Common myeloid progenitor, CD34-positive (primary cell): Measurements from ENCODE around the gene P2RY13.
A peak's percentile ranks its signal among the peaks of the same experiment; 100 is the strongest.

Source experiments
- CTCF ChIA-PET: fragments of 350-600 bp; sonication (Branson Sonifier 250); formaldehyde crosslinking; loops from one replicate; lab custom pipeline; 2021; ENCODE audit warnings: antibody characterized with exemption; lab: Charles Lee
- POLR2A ChIA-PET: fragments of 350-600 bp; sonication (Branson Sonifier 250); formaldehyde crosslinking; loops from one replicate; lab custom pipeline; 2021; ENCODE audit warnings: antibody characterized with exemption; lab: Charles Lee
- DNase-seq, 3 donors: peaks; one replicate each; pipeline versions ENCODE4 v3.0.0 to v3.0.0-alpha.2; 2013
- H3K27ac ChIP-seq, 2 experiments: 1 replicate in 1 of 2; 2 replicates in 1 of 2; pipeline ENCODE4 v1.7.0; 2013; ENCODE audit warnings: inconsistent platforms in 2 of 2, low read length in 2 of 2, mild to moderate bottlenecking in 2 of 2, low read depth in 1 of 2, moderate library complexity in 1 of 2; ENCODE audit not compliant: severe bottlenecking in 2 of 2, insufficient read depth in 1 of 2, poor library complexity in 1 of 2
- H3K27me3 ChIP-seq, 5 experiments: replicated peaks in 2 of 5; 1 replicate in 3 of 5; 2 replicates in 2 of 5; pipeline versions ENCODE4 v1.6.1 to v1.7.0; 2013; ENCODE audit warnings: low read length in 4 of 5, mild to moderate bottlenecking in 2 of 5, moderate library complexity in 2 of 5, inconsistent platforms in 1 of 5; ENCODE audit not compliant: insufficient read depth in 5 of 5, control insufficient read depth in 4 of 5
- H3K36me3 ChIP-seq, 4 experiments: 1 replicate in 2 of 4; 2 replicates in 2 of 4; pipeline versions ENCODE4 v1.6.1 to v1.7.0; 2013; ENCODE audit warnings: low read length in 3 of 4, control low read depth in 1 of 4, mild to moderate bottlenecking in 1 of 4; ENCODE audit not compliant: control insufficient read depth in 4 of 4, insufficient read depth in 4 of 4
- H3K4me1 ChIP-seq, 4 experiments: 1 replicate in 3 of 4; 2 replicates in 1 of 4; pipeline versions ENCODE4 v1.6.1 to v1.7.1; 2013; ENCODE audit warnings: low read length in 3 of 4, mild to moderate bottlenecking in 3 of 4, control low read depth in 1 of 4, inconsistent platforms in 1 of 4, moderate library complexity in 1 of 4; ENCODE audit not compliant: control insufficient read depth in 4 of 4, insufficient read depth in 4 of 4; ENCODE audit errors: control extremely low read depth in 1 of 4
- H3K4me3 ChIP-seq, 7 experiments: 1 replicate in 4 of 7; 2 replicates in 3 of 7; pipeline versions ENCODE4 v1.5.1 to v1.7.0; 2013; ENCODE audit warnings: mild to moderate bottlenecking in 7 of 7, low read length in 6 of 7, moderate library complexity in 6 of 7, inconsistent platforms in 2 of 7, low read depth in 2 of 7, control low read depth in 1 of 7; ENCODE audit not compliant: insufficient read depth in 4 of 7, control insufficient read depth in 1 of 7; ENCODE audit errors: extremely low read depth in 1 of 7
- H3K9me3 ChIP-seq, 5 experiments: 1 replicate in 4 of 5; 2 replicates in 1 of 5; pipeline versions ENCODE4 v1.6.1 to v1.7.1; 2013; ENCODE audit warnings: low read length in 4 of 5, mild to moderate bottlenecking in 2 of 5, inconsistent platforms in 1 of 5, low read depth in 1 of 5, moderate library complexity in 1 of 5; ENCODE audit not compliant: control insufficient read depth in 4 of 5, insufficient read depth in 2 of 5; ENCODE audit errors: control extremely low read depth in 1 of 5
- whole genome bisulfite sequencing: methylation state at CpG from one replicate; pipeline ENCODE4 v1.1.5; 2013; ENCODE audit not compliant: insufficient coverage; 5-methylcytosine and 5-hydroxymethylcytosine counted together

The P2RY13 gene

DNA sequence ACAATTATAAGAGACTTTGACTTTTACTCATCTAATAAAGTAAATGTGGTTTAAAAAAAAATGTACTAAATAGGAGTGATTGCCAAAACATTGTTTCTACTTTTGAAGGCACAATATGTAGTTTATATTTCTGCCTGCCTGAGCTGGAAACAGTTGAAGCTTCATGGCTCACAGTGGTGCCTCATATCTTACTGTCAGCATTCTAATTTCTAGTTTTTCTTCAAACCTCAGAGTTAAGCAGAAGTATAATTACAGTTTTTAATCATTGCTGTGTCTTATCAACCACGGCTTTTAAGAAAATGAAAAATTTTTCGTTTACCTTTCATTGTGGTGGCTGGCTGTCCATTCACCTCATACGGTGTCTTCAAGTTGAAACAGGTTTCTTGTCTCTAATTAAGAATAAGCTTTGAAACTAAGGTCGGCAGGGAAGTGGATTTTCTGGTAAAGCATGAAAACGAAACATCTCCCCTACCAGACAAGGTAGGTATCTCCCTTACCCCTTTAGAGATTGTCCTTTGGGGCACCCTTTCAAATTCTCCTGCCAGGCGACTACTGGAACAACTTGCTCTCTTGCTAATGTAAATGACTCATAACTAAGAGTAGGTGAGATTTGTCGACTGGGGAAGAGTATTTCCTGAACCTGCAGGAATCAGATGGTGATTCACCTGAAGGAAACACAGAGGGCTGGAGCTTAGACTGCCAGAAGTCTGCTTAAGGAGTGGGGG lies 12.9 kb downstream of the P2RY13 start, which contains the start of gene GPR87:
TSS of gene GPR87 (minus strand) at position 554 of the 725 bp plus-strand sequence. CDS start 16,720 bp downstream, outside the sequence.
- ChIA-PET CTCF (interaction anchor here (1.2 kb wide), 1 partner anchor 11 kb away, joined by 3 read pairs; no protein-coding TSS in a partner anchor), POLR2A (interaction anchor here (1.0 kb wide), 1 partner anchor 99 kb away, joined by 3 read pairs; no protein-coding TSS in a partner anchor)
- H3K9me3 ChIP-seq: no peaks in the 10 kb centered on the region
- H3K27me3 ChIP-seq: no peaks in the 10 kb centered on the region
- peaks cover 0 to 10% (median 3%) of the 10 kb centered on the region in 4 experiments for H3K4me1 ChIP-seq
- WGBS: 94% methylated on average over 5 of the region's 7 CpGs
- DNase-seq: peak in 1 of 3 donors; percentile 50
- H3K36me3 ChIP-seq: peaks cover 0 to 14% (median 3%) of the 10 kb centered on the region in 4 experiments
- H3K4me3 ChIP-seq: no peak within 1 kb of the TSS
- no peak within 1 kb of the TSS for H3K27ac ChIP-seq

DNA sequence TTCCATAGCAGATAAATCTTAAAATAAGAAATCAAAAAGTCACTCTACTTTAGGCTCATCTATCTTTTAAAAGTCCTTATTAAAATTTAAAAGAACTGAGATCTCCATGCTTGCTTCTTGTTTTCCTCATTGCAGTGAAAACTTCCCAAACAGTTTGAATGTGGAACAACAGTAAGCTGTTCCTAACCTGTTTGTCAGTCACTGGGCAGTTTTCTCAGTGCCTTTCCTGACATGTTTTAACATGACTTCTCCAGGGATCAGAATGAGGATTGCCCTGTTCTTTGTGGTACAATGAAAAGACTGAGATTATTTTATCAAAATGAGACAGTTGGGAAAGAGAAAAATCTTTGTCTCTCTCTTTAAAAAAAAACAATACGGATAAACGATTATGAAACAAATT lies 13.5 kb downstream of the P2RY13 start:
- Histone ChIP-seq H3K4me3 (no peak overlapping the region), H3K27ac (no peak overlapping the region)
- POLR2A ChIA-PET: interaction anchor here (1.0 kb wide), 1 partner anchor 98 kb away, joined by 3 read pairs; no protein-coding TSS in a partner anchor

DNA sequence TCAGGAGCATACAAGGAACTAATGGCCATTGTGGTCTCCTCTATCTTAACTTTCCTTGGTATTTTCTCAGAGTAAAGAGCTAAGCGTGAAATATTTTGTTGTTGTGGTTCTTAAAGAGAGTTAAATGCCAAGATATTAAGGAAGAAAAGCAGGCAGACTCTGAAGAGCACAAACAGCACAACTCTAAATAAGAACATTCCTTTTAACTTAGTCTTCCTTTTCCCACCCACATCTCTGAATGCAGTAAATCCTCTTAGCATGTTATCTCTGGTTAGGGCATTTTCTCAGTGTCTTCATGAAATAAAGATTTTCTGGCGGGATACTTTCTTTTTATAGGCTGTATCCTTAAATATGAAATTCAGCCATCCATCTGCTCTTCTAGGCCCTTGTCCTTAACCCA lies 14.2 kb downstream of the P2RY13 start:
- Histone ChIP-seq H3K36me3 (peaks cover 0 to 11% (median 4%) of the 10 kb centered on the region in 4 experiments), H3K27me3 (no peaks in the 10 kb centered on the region), H3K9me3 (no peaks in the 10 kb centered on the region), H3K27ac (no peak overlapping the region), H3K4me3 (no peak overlapping the region), H3K4me1 (no peaks in the 10 kb centered on the region)
- POLR2A ChIA-PET: no interaction called here
- CTCF ChIA-PET: no interaction called here
- no CpG with 5 or more reads among the region's 2 CpGs for WGBS
- no peak for DNase-seq

More for the DNA sequence above, 13.5 kb downstream of the P2RY13 start:
- H3K4me1 ChIP-seq: peaks cover 0 to 4% (median 0%) of the 10 kb centered on the region in 4 experiments
- no CpG with 5 or more reads among the region's 2 CpGs for WGBS
- H3K9me3 ChIP-seq: no peaks in the 10 kb centered on the region
- H3K36me3 ChIP-seq: peaks cover 0 to 11% (median 3%) of the 10 kb centered on the region in 4 experiments
- CTCF ChIA-PET: interaction anchor here (1.2 kb wide), 1 partner anchor 12 kb away, joined by 3 read pairs; no protein-coding TSS in a partner anchor
- H3K27me3 ChIP-seq: no peaks in the 10 kb centered on the region
- no peak for DNase-seq

DNA sequence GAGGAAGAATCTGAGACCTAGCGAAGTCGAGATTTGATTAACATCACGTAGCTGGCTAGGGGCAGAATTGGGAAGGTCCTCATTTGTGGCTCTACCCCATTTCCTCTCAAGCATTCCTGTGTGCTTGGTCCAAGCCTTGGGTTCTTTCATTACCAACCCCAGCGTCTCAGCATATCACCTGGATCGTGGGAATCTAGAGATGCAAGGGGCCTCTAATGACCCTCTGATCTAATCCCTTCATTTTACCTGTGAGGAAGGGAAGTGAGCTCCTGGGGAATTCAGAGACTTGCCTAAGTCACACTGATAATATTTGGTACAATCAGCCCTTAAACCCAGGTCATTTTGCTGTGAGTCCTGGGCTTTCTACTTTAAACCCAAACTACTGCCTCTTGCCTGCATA lies 14.8 kb downstream of the P2RY13 start:
- peaks cover 0 to 11% (median 4%) of the 10 kb centered on the region in 4 experiments for H3K36me3 ChIP-seq
- no peak overlapping the region for H3K27ac ChIP-seq
- no peak overlapping the region for H3K4me3 ChIP-seq
- no peaks in the 10 kb centered on the region for H3K27me3 ChIP-seq
- no peaks in the 10 kb centered on the region for H3K9me3 ChIP-seq
- CTCF ChIA-PET: interaction anchor here (1.7 kb wide), 1 partner anchor 10 kb away, joined by 6 read pairs; no protein-coding TSS in a partner anchor
- DNase-seq: no peak
- POLR2A ChIA-PET: no interaction called here
- 93% methylated on average over 3 of the region's 5 CpGs for WGBS
- H3K4me1 ChIP-seq: no peaks in the 10 kb centered on the region

DNA sequence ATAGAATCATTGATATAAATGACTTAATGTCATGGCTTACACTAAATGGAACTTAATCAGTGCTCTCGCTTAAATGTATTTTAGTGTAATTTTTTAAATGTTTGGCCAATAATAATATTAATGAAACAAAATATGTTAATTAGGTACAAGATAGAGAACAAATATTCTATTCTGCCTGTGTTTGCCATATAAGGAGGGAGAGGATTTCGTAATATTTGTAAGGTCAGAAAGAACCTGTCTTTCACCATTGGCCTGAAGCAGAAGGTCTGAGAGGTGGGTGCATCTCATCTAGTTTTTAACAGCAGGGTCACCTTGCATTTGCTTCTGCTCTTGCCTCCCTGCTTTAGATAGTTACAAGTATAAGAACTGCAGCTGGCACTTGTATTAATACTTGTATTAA lies 15.2 kb downstream of the P2RY13 start:
- Histone ChIP-seq H3K4me3 (no peak overlapping the region), H3K36me3 (peaks cover 0 to 11% (median 4%) of the 10 kb centered on the region in 4 experiments), H3K9me3 (no peaks in the 10 kb centered on the region), H3K27ac (no peak overlapping the region), H3K27me3 (no peaks in the 10 kb centered on the region), H3K4me1 (no peaks in the 10 kb centered on the region)
- DNase-seq: no peak
- ChIA-PET POLR2A (no interaction called here), CTCF (interaction anchor here (0.6 to 1.7 kb wide), 3 partner anchors 9 to 202 kb away, joined by 3 to 6 read pairs (median 3); no protein-coding TSS in a partner anchor)
- no CpG with 5 or more reads among the region's 2 CpGs for WGBS

DNA sequence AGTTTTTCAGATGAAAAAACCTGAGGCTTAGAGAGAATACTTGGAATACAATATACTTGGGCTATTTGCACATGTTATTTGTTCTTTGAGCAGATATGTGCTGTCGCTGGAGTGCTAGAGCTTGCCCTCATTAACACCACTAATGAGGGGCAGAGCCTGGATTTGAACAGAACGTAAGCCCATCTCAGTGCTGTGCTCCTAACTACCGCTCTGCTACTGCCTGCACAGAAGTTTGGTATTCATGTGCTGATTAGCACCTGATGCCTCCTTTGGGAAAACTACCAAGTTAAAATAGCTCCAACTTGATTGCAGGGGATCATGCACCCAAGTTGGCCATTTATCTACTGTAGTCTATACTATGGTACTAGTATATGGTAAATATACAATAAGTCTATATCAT lies 16.4 kb downstream of the P2RY13 start:
- POLR2A ChIA-PET: no interaction called here
- H3K27me3 ChIP-seq: no peaks in the 10 kb centered on the region
- CTCF ChIA-PET: interaction anchor here (0.8 to 1.7 kb wide), 4 partner anchors 8 to 85 kb away, joined by 3 to 6 read pairs (median 4); no protein-coding TSS in a partner anchor
- H3K4me1 ChIP-seq: no peaks in the 10 kb centered on the region
- no peak overlapping the region for H3K27ac ChIP-seq
- no peaks in the 10 kb centered on the region for H3K9me3 ChIP-seq
- peaks cover 0 to 11% (median 4%) of the 10 kb centered on the region in 4 experiments for H3K36me3 ChIP-seq
- DNase-seq: no peak
- no peak overlapping the region for H3K4me3 ChIP-seq
- 100% methylated on average over 3 of the region's 3 CpGs for WGBS

DNA sequence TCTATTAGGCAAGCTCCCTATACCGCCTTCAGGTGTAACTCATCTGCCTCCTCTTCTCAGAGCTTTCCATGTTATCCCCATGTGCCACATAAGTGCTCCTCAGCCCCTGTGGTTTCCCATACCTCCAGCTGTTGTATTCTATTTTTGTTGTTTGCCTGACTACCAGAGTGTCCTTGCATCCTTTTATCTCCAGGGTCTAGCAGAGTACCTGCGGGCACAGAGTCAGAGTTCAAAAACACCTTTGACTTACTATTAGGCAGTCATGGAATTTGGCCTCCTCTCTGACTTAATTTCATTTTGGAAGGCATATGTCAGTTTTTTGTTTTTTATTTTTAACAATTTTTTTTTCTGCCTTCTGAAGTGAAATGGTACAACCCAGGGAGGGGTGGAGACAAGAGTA lies 19.8 kb downstream of the P2RY13 start:
- 100% methylated on average over 2 of the region's 2 CpGs for WGBS
- Histone ChIP-seq H3K9me3 (no peaks in the 10 kb centered on the region), H3K27me3 (no peaks in the 10 kb centered on the region), H3K27ac (no peak overlapping the region), H3K36me3 (peaks cover 0 to 9% (median 4%) of the 10 kb centered on the region in 4 experiments), H3K4me3 (no peak overlapping the region), H3K4me1 (peaks cover 0 to 3% (median 0%) of the 10 kb centered on the region in 4 experiments)
- DNase-seq: no peak
- POLR2A ChIA-PET: no interaction called here
- CTCF ChIA-PET: interaction anchor here (2.3 kb wide), 1 partner anchor 16 kb away, joined by 6 read pairs; no protein-coding TSS in a partner anchor
